K562 (cell line): ENCODE data around the gene HAUS1. TPM values are rescaled to one million over a fixed set of nuclear protein-coding genes. Genes with fewer than 3 reads are reported as not detected.

ENCODE experiments used
- BRD9 ChIP-seq: fragments of 450-650 bp; IDR thresholded peaks from 2 replicates; pipeline ENCODE4 v1.6.1; 2018; ENCODE audit warnings: low read depth; ENCODE audit not compliant: partially characterized antibody
- CHD4 ChIP-seq: fragments of 200-600 bp; sonication (generic); IDR thresholded peaks from 3 replicates; pipeline ENCODE4 v1.6.1; 2012; ENCODE audit warnings: low read depth, mild to moderate bottlenecking, mixed read lengths, low read length, inconsistent platforms; ENCODE audit not compliant: insufficient read depth, insufficient replicate concordance, poor library complexity, severe bottlenecking
- CREM ChIP-seq: IDR thresholded peaks from 2 replicates; pipeline ENCODE4 v1.6.1; 2014; ENCODE audit warnings: antibody characterized with exemption, low read depth
- CTBP1 ChIP-seq: fragments of 450-650 bp; IDR thresholded peaks from 2 replicates; pipeline ENCODE4 v1.6.1; 2016; ENCODE audit warnings: borderline replicate concordance
- CXXC5 ChIP-seq: fragments of 250-450 bp; sonication (Bioruptor Pico); IDR thresholded peaks from 2 replicates; pipeline ENCODE4 v1.8.0; 2022; ENCODE audit warnings: inconsistent platforms, mild to moderate bottlenecking, moderate library complexity
- FIP1L1 ChIP-seq: fragments of 200-400 bp; formaldehyde crosslinking; IDR thresholded peaks from 2 replicates; pipeline ENCODE4 v1.6.1; 2018; ENCODE audit warnings: mild to moderate bottlenecking, low read depth, low read length; ENCODE audit not compliant: poor library complexity, severe bottlenecking
- GATAD2A ChIP-seq: fragments of 450-650 bp; IDR thresholded peaks from 2 replicates; pipeline ENCODE4 v1.6.1; 2017
- HNRNPUL1 ChIP-seq: fragments of 200-400 bp; formaldehyde crosslinking; IDR thresholded peaks from 2 replicates; pipeline ENCODE4 v1.6.1; 2017; ENCODE audit warnings: low read length
- JUNB ChIP-seq: fragments of 450-650 bp; formaldehyde crosslinking; conservative IDR thresholded peaks from 2 replicates; pipeline ENCODE4 v1.4.0; 2020; ENCODE audit warnings: mild to moderate bottlenecking
- LARP7 ChIP-seq: fragments of 450-650 bp; IDR thresholded peaks from 2 replicates; pipeline ENCODE4 v1.6.1; 2016
- NCOA4 ChIP-seq: fragments of 450-650 bp; IDR thresholded peaks from 2 replicates; pipeline ENCODE4 v1.6.1; 2018; ENCODE audit warnings: mild to moderate bottlenecking; ENCODE audit not compliant: partially characterized antibody
- RBM14 ChIP-seq: fragments of 200-400 bp; formaldehyde crosslinking; IDR thresholded peaks from 2 replicates; pipeline ENCODE4 v1.6.1; 2018; ENCODE audit warnings: low read depth, mild to moderate bottlenecking, low read length, moderate library complexity, borderline replicate concordance; ENCODE audit not compliant: insufficient read depth
- RBM17 ChIP-seq: fragments of 200-400 bp; formaldehyde crosslinking; IDR thresholded peaks from 2 replicates; pipeline ENCODE4 v1.6.1; 2017; ENCODE audit warnings: low read depth, mild to moderate bottlenecking, low read length, borderline replicate concordance
- STAT5A ChIP-seq: IDR thresholded peaks from 2 replicates; pipeline ENCODE4 v1.6.1; 2012; ENCODE audit warnings: low read length, inconsistent platforms, borderline replicate concordance
- TGIF2 ChIP-seq: sonication (generic); formaldehyde crosslinking; IDR thresholded peaks from 2 replicates; pipeline ENCODE4 v1.8.1; 2022; ENCODE audit warnings: mild to moderate bottlenecking, missing genetic modification reagents, moderate library complexity
- ZNF143 ChIP-seq: sonication (generic); formaldehyde crosslinking; IDR thresholded peaks from 2 replicates; pipeline ENCODE4 v1.9.0; 2022; ENCODE audit warnings: mild to moderate bottlenecking, missing genetic modification reagents
- ZNF76 ChIP-seq: fragments of 250-450 bp; sonication (Bioruptor Pico); IDR thresholded peaks from 2 replicates; pipeline ENCODE4 v1.4.0; 2020; ENCODE audit warnings: mild to moderate bottlenecking, moderate library complexity, borderline replicate concordance
- polyA plus RNA-seq, 8 experiments: library from polyadenylated mRNA; depleted of rRNA in 4 of 8; stranded (reverse) in 5 of 8; unstranded in 3 of 8; fragments of >200 nt; fragmentation: Nextera tagmentation in 2 of 8; fragmentation: Illumina TruSeq in 1 of 8; extraction: Ambion mirVana in 2 of 8; extraction: Trizol in 1 of 8; gene quantifications; 2 replicates each; pipeline versions ENCODE4 v1.2.1 to v1.2.3, GENCODE V29; 2011 to 2014; ENCODE audit warnings: inconsistent platforms in 1 of 8, missing spikeins in 1 of 8
- total RNA-seq, 7 experiments: library from RNA; depleted of rRNA in 6 of 7; stranded (reverse); fragments of >200 nt in 6 of 7; fragmentation: Illumina TruSeq in 2 of 7; extraction: Trizol in 2 of 7; gene quantifications; 2 replicates each; pipeline versions ENCODE4 v1.2.1 to v1.2.3, GENCODE V29; 2011 to 2021; ENCODE audit warnings: low replicate concordance in 1 of 7
- TF ChIP-seq, protein P1 (sequence below): fragments of 250-450 bp; sonication (Bioruptor Pico); IDR thresholded peaks from 2 replicates; pipeline ENCODE4 v1.4.0; 2020; ENCODE audit warnings: mild to moderate bottlenecking
- TF ChIP-seq, protein P2 (sequence below): sonication (generic); formaldehyde crosslinking; IDR thresholded peaks from 2 replicates; pipeline ENCODE4 v1.8.0; 2022; ENCODE audit warnings: mild to moderate bottlenecking, missing genetic modification reagents
- TF ChIP-seq, protein P3 (sequence below): sonication (generic); formaldehyde crosslinking; IDR thresholded peaks from 2 replicates; pipeline ENCODE4 v1.8.0; 2022; ENCODE audit warnings: mild to moderate bottlenecking, missing genetic modification reagents
- TF ChIP-seq, protein P4 (sequence below), 2 experiments: fragments of 450-650 bp; IDR thresholded peaks; 2 replicates each; pipeline ENCODE4 v1.6.1; 2016
- TF ChIP-seq, protein P5 (sequence below): fragments of 250-450 bp; sonication (Bioruptor Pico); IDR thresholded peaks from 2 replicates; pipeline ENCODE4 v1.5.0; 2022; ENCODE audit warnings: mild to moderate bottlenecking

The HAUS1 gene
- total and polyA plus RNA-seq, 9 of the 15 experiments (the other 6 are each of a cell fraction or from before 2014, with no cell fraction given), result 45.6 to 135 (median 76.3) TPM

DNA sequence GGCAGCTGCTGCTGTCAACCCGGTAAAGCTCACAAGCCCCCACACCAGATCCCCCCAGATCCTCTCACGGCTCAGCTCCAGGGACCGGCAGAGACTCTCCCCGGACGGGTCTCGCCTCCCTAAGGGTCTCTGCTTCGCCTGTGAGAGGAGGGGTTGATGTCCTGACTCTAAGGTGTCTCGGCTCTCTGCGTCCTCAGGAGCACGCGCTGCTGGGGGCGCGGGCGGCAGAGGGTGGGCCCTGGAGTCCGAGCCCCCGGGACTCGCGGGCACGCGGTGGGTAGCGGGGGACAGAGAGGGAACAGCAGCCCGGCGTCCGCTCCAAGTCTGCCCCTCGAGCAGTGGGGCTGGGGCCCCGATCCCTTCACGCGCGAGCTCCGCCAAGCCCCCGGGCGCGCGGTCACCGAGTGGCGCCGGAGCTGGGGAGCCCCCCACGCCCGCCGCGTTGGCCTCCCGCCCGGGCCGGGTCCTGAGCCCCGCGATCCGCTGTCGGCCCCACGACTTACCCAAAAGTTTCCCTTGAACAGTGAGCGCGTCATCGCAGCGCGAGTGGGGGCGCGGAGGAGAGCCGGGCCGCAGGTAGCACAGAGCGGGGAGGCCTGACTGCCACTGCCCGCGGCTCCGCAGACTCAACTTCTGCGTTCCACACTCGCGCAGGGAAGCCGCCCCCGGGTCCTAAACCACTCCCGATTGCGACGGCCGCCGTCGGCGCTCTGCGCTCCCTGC lies 32.4 kb upstream of the HAUS1 start, which contains the start of gene PSTPIP2 (continued):
- TF ChIP-seq, protein P1, sequence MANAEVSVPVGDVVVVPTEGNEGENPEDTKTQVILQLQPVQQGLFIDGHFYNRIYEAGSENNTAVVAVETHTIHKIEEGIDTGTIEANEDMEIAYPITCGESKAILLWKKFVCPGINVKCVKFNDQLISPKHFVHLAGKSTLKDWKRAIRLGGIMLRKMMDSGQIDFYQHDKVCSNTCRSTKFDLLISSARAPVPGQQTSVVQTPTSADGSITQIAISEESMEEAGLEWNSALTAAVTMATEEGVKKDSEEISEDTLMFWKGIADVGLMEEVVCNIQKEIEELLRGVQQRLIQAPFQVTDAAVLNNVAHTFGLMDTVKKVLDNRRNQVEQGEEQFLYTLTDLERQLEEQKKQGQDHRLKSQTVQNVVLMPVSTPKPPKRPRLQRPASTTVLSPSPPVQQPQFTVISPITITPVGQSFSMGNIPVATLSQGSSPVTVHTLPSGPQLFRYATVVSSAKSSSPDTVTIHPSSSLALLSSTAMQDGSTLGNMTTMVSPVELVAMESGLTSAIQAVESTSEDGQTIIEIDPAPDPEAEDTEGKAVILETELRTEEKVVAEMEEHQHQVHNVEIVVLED (CRISPR knock-in tag), result no peak
- TF ChIP-seq ZNF76 (no peak), LARP7 (no peak), HNRNPUL1 (no peak), ZNF143 (CRISPR knock-in tag) (no peak), TGIF2 (CRISPR knock-in tag) (0 out of 2 replicates have a peak, but pooled peaks have one; percentile 53), JUNB (CRISPR knock-in tag) (no peak), RBM14 (no peak), BRD9 (no peak), FIP1L1 (no peak), CHD4 (no peak), NCOA4 (no peak), CTBP1 (no peak; the same call in 1 of the 2 replicates), STAT5A (no peak), CREM (peak; percentile 57; the same call in 1 of the 2 replicates), GATAD2A (no peak), CXXC5 (peak; percentile 87), RBM17 (no peak)
- TF ChIP-seq, protein P2, sequence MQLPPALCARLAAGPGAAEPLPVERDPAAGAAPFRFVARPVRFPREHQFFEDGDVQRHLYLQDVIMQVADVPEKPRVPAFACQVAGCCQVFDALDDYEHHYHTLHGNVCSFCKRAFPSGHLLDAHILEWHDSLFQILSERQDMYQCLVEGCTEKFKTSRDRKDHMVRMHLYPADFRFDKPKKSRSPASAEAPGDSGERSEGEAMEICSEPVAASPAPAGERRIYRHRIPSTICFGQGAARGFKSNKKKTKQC (CRISPR knock-in tag), result peak; percentile 56; the same call in 1 of the 2 replicates
- TF ChIP-seq, protein P3, sequence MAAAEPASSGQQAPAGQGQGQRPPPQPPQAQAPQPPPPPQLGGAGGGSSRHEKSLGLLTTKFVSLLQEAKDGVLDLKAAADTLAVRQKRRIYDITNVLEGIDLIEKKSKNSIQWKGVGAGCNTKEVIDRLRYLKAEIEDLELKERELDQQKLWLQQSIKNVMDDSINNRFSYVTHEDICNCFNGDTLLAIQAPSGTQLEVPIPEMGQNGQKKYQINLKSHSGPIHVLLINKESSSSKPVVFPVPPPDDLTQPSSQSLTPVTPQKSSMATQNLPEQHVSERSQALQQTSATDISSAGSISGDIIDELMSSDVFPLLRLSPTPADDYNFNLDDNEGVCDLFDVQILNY (CRISPR knock-in tag), result no peak
- TF ChIP-seq, protein P4, sequence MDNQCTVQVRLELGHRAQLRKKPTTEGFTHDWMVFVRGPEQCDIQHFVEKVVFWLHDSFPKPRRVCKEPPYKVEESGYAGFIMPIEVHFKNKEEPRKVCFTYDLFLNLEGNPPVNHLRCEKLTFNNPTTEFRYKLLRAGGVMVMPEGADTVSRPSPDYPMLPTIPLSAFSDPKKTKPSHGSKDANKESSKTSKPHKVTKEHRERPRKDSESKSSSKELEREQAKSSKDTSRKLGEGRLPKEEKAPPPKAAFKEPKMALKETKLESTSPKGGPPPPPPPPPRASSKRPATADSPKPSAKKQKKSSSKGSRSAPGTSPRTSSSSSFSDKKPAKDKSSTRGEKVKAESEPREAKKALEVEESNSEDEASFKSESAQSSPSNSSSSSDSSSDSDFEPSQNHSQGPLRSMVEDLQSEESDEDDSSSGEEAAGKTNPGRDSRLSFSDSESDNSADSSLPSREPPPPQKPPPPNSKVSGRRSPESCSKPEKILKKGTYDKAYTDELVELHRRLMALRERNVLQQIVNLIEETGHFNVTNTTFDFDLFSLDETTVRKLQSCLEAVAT (IDR thresholded peaks at IDR 0.05), result peak in 1 of 2 experiments; percentile 44; a peak in 1 of 4 replicates
- TF ChIP-seq, protein P5, sequence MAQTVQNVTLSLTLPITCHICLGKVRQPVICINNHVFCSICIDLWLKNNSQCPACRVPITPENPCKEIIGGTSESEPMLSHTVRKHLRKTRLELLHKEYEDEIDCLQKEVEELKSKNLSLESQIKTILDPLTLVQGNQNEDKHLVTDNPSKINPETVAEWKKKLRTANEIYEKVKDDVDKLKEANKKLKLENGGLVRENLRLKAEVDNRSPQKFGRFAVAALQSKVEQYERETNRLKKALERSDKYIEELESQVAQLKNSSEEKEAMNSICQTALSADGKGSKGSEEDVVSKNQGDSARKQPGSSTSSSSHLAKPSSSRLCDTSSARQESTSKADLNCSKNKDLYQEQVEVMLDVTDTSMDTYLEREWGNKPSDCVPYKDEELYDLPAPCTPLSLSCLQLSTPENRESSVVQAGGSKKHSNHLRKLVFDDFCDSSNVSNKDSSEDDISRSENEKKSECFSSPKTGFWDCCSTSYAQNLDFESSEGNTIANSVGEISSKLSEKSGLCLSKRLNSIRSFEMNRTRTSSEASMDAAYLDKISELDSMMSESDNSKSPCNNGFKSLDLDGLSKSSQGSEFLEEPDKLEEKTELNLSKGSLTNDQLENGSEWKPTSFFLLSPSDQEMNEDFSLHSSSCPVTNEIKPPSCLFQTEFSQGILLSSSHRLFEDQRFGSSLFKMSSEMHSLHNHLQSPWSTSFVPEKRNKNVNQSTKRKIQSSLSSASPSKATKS (CRISPR knock-in tag), result no peak
